ENCODE data around the gene FFAR3. TPM values are rescaled to one million over a fixed set of nuclear protein-coding genes. Genes with fewer than 3 reads are reported as not detected.

Gene FFAR3
- total and polyA plus RNA-seq, 9 of the 15 experiments (the other 6 are each of a cell fraction or from before 2014, with no cell fraction given), result not detected

DNA sequence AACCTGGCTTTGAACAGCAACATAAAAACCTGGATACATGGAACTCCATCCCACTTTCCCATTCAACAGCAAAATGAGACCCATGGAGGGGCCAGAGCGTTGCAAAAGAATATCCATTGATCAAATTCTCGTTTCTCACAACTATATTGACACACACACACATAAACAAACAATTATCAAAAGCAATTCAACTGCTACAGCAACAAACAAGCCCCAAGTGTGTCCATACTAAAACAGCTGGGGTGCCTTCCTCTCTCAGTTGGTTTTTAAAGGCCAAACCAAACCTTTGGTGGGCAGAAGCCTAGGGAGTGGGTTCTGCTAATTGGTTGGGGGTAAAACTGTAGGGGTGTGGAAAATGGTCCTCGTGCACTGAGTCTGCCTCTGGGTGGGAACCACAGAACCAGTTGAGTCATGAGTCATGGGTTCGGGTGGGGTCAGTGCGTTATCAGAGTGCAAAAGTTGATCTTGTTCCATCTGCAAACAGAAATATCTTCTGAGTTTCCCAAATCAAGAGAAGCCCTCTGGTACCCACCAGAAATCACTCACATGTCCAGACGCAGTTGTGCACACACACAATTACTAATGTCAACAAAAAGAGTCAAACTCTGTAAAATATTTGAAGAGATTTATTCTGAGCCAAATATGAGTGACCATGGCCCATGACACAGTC lies 31.1 kb downstream of the FFAR3 start (continued):
- TF ChIP-seq, protein P1, sequence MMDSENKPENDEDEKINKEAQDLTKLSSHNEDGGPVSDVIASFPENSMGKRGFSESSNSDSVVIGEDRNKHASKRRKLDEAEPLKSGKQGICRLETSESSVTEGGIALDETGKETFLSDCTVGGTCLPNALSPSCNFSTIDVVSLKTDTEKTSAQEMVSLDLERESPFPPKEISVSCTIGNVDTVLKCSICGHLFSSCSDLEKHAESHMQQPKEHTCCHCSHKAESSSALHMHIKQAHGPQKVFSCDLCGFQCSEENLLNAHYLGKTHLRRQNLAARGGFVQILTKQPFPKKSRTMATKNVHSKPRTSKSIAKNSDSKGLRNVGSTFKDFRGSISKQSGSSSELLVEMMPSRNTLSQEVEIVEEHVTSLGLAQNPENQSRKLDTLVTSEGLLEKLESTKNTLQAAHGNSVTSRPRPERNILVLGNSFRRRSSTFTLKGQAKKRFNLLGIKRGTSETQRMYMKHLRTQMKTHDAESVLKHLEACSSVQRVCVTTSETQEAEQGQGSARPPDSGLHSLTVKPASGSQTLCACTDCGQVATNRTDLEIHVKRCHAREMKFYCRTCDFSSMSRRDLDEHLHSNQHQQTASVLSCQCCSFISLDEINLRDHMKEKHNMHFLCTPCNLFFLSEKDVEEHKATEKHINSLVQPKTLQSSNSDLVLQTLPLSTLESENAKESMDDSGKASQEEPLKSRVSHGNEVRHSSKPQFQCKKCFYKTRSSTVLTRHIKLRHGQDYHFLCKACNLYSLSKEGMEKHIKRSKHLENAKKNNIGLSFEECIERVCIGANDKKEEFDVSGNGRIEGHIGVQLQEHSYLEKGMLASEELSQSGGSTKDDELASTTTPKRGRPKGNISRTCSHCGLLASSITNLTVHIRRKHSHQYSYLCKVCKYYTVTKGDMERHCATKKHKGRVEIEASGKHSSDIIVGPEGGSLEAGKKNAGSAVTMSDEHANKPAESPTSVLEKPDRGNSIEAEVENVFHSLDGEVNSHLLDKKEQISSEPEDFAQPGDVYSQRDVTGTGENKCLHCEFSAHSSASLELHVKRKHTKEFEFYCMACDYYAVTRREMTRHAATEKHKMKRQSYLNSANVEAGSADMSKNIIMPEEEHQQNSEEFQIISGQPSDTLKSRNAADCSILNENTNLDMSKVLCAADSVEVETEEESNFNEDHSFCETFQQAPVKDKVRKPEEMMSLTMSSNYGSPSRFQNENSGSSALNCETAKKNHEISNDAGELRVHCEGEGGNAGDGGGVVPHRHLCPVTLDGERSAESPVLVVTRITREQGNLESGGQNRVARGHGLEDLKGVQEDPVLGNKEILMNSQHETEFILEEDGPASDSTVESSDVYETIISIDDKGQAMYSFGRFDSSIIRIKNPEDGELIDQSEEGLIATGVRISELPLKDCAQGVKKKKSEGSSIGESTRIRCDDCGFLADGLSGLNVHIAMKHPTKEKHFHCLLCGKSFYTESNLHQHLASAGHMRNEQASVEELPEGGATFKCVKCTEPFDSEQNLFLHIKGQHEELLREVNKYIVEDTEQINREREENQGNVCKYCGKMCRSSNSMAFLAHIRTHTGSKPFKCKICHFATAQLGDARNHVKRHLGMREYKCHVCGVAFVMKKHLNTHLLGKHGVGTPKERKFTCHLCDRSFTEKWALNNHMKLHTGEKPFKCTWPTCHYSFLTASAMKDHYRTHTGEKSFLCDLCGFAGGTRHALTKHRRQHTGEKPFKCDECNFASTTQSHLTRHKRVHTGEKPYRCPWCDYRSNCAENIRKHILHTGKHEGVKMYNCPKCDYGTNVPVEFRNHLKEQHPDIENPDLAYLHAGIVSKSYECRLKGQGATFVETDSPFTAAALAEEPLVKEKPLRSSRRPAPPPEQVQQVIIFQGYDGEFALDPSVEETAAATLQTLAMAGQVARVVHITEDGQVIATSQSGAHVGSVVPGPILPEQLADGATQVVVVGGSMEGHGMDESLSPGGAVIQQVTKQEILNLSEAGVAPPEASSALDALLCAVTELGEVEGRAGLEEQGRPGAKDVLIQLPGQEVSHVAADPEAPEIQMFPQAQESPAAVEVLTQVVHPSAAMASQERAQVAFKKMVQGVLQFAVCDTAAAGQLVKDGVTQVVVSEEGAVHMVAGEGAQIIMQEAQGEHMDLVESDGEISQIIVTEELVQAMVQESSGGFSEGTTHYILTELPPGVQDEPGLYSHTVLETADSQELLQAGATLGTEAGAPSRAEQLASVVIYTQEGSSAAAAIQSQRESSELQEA (IDR thresholded peaks at IDR 0.05; ENCODE audit: low read depth), result no peak
- TF ChIP-seq, protein P2, sequence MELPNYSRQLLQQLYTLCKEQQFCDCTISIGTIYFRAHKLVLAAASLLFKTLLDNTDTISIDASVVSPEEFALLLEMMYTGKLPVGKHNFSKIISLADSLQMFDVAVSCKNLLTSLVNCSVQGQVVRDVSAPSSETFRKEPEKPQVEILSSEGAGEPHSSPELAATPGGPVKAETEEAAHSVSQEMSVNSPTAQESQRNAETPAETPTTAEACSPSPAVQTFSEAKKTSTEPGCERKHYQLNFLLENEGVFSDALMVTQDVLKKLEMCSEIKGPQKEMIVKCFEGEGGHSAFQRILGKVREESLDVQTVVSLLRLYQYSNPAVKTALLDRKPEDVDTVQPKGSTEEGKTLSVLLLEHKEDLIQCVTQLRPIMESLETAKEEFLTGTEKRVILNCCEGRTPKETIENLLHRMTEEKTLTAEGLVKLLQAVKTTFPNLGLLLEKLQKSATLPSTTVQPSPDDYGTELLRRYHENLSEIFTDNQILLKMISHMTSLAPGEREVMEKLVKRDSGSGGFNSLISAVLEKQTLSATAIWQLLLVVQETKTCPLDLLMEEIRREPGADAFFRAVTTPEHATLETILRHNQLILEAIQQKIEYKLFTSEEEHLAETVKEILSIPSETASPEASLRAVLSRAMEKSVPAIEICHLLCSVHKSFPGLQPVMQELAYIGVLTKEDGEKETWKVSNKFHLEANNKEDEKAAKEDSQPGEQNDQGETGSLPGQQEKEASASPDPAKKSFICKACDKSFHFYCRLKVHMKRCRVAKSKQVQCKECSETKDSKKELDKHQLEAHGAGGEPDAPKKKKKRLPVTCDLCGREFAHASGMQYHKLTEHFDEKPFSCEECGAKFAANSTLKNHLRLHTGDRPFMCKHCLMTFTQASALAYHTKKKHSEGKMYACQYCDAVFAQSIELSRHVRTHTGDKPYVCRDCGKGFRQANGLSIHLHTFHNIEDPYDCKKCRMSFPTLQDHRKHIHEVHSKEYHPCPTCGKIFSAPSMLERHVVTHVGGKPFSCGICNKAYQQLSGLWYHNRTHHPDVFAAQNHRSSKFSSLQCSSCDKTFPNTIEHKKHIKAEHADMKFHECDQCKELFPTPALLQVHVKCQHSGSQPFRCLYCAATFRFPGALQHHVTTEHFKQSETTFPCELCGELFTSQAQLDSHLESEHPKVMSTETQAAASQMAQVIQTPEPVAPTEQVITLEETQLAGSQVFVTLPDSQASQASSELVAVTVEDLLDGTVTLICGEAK (IDR thresholded peaks at IDR 0.05), result no peak
- TF ChIP-seq, protein P2 (CRISPR knock-in tag; IDR thresholded peaks at IDR 0.05), result no peak
- TF ChIP-seq CCNT2 (IDR thresholded peaks at IDR 0.05; ENCODE audit: borderline replicate concordance, extremely low read depth, insufficient read length, low read depth, low read length) (peak; percentile 64), SRSF9 (IDR thresholded peaks at IDR 0.05; ENCODE audit: borderline replicate concordance, low read depth, low read length) (no peak), PURB (CRISPR knock-in tag; IDR thresholded peaks at IDR 0.05; ENCODE audit: low read depth) (no peak), TEAD2 (tag; IDR thresholded peaks at IDR 0.05) (no peak), MEF2D (tag; conservative IDR thresholded peaks at IDR 0.05; ENCODE audit: low read depth) (0 out of 2 replicates have a peak, but pooled peaks have one; percentile 25), ZNF76 (CRISPR knock-in tag; IDR thresholded peaks at IDR 0.05; ENCODE audit: borderline replicate concordance) (0 out of 2 replicates have a peak, but pooled peaks have one; percentile 37)
